HG03520 (cell line): ENCODE data around the gene MMP8.

Experiments
- ATAC-seq: cut with Tn5 transposase; IDR thresholded peaks from one replicate; pipeline ENCODE4 v1.9.1; 2021; ENCODE audit warnings: mild to moderate bottlenecking, moderate library complexity; ENCODE audit not compliant: unreplicated experiment

MMP8 gene

DNA sequence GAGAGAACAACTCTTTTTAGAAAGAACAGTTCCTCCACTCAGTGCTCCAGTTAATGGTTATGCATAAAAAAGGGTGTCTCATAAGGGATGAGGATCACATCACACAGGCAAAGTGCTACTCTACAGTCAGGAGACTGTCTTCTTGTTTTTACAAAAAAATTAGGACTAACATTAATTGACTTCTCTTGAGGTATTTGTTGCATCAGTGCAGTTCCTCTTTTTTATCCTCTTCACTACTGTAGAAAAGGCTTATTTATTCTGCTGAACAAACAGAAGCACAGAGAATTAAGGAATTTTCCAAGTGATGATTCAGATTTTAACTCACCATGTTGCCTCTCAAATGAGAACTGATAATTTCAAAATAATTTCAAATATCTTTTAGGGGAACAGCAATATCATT lies 1.9 kb downstream of the MMP8 start:
- no peak for ATAC-seq

DNA sequence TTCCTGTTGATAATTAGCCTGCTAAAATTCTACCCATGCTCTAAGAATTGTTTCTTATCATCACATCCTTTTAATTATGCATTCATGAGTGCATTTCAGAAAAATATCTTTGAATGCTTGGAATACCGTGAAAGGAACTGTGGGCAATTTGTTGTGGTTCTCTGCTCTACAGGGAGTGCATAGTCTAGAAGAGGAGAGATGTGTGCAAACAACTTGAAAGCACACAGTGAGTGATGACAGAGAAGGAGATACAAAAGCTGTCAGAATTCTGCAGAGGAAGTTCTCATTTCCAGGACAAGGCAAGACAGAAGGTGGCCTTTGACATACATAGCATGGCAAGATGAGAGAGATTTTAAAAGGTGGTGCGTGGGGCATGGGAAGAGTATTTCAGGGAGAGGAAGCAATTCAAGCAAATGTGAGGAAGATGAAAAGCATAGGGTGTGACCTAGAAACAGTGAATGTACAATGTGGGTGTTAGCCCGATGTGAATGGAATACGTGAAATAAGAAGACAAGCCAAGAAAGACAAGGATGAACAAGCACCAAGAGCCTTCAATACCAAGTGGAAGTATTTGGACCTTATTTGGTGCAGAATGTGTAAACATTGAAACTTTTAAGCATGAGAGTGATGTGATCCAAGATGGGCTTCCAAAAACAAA lies 5.0 kb downstream of the MMP8 start:
- ATAC-seq, result no peak

DNA sequence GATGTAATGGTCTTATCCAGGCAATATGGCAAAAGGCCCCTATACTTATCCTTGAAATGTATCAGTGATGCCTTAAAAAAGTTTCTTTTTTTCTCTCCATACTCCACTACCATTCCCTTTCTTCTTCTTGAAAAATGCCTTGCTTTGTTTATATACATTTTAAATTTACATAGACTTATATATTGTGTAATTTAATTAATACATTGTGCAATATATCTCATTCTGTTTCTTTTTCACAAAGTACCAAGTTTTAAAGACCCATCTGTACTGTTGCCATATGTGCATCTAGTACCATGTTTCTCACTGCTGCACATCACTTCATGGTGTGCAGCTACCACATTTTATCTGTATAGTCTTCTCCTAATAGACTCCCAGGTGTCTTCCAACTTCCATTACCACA lies 7.5 kb downstream of the MMP8 start:
- no peak for ATAC-seq

DNA sequence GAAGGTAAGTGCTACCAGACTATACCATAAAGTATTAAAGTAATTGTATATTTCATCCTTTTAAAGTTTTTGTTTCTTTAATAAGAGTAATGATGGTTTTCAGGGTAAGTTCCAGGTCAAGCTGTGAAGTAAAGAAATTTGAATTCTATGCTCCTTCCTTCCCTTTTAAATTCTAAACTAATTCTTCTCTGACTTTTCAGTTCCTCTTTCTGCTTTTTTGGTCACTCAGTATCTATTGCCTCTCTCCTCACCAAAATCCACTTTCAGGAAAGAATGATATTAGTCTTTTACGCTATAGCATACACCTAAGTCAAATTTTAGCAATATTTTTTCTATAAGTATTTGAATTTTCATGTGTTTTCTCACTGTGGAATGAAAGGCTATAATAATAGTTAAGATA lies 8.2 kb downstream of the MMP8 start:
- ATAC-seq, result peak; percentile 75

DNA sequence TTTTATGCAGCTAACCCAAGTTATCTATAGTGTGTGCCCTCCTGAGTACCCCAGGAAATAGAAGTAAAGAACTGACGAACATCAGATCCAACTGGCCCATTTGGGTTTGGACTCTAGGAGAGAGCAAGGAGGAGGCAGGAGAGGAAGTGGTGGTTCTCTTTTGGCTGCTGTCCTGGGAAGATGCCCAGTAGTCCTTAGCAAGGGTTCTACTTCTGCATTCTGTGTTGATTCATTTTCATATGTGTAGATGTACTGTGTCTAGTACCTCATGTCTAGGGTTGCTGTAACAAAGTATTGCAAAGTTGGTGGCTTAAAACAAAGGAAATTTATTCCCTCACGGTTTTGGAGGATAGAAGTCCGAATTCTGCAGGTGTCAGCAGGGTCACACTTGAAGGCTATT lies 12.6 kb downstream of the MMP8 start:
- no peak for ATAC-seq

DNA sequence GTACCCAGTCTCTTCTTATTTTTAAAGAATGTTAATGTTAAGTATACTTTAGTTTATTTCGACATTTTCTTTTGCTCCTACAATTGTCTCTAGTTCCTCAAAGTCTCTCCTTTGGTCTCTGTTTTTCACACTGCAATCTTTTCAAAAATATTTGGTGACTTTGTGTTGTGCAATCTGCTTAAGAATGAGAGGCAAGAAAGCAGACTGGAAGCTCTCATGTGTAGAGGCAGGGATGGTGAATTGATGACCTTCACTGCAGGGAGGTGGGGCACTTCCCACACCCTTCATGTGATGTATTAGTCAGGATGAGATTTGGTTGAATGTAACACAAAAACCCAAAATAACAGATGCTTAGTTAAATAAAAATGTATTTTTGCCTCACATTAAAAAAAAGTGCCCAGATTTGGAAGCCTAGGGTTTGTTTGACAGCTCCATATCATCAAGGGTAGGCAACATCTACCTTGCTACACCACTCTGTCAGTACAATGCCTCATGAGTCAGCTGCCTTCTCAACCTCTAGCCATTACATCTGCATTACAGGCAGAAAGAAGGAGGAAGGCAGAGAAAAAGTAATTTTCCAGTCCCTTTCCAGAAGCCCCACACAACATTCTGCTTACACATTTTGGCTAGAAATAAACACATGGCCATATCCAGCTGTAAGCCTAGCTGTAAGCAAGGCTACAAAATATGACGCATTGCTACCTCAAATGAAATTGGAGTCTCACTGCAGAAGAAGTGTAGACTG lies 15.4 kb downstream of the MMP8 start:
- ATAC-seq, result no peak

DNA sequence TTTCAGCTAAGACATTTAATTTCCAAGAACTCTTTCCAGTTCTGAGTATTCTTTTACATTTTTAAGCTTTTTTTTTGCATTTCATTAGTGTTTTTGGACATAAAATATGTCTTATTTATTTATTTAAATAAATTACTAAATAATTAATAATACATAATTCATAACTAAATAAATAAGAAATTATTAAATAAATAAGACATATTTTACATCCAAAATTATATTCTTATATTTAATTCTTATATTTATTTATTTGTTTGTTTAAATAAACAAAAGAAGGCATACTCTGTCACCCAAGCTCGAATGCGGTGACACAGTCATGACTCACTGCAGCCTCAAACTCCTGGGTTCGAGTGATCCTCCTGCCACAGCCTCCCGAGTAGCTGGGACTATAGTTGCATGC lies 16.1 kb downstream of the MMP8 start:
- no peak for ATAC-seq

DNA sequence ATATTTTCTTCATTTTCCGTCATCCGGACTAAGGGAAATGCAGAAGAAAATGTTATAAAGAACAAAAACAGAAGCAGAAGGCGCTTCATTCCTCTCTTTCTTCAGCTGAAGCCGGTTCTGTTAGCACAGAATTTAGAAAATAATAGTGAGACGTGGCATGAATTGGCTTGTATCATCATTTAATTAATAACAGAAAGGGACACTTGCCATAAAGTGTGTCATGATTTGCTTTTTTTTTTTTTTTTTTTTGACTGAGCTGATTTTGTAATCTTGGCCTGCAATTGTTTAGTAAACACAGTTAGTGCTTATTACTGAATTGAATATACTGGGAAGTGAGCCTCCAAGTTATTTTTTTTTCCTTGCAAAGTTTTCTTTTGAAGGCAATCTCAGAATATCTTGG lies 19.1 kb downstream of the MMP8 start, which contains the start of gene MMP27:
Gene MMP27 (minus strand): TSS at position 144 of the 400 bp plus-strand sequence. CDS start 55 bp downstream, at position 89.
- ATAC-seq, result no peak

DNA sequence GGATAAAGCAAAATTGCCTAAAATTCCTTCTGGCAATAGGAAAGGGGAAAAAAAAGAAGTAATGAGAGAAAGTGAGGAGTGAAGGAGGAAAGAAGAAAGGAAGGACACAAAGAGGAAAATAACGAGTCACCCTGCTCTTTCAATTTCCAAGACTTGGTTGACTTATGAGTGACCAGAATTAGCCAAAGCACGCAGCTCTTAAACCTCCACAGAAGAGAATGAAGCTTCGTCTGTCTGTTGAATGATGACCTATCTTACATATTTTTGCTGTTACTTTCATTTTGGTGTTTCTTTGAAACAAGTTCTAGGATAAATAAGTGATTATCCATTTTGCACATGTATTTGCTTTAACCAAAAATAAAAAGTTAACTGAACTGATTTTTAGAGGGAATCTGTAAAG lies 19.9 kb downstream of the MMP8 start:
- no peak for ATAC-seq

DNA sequence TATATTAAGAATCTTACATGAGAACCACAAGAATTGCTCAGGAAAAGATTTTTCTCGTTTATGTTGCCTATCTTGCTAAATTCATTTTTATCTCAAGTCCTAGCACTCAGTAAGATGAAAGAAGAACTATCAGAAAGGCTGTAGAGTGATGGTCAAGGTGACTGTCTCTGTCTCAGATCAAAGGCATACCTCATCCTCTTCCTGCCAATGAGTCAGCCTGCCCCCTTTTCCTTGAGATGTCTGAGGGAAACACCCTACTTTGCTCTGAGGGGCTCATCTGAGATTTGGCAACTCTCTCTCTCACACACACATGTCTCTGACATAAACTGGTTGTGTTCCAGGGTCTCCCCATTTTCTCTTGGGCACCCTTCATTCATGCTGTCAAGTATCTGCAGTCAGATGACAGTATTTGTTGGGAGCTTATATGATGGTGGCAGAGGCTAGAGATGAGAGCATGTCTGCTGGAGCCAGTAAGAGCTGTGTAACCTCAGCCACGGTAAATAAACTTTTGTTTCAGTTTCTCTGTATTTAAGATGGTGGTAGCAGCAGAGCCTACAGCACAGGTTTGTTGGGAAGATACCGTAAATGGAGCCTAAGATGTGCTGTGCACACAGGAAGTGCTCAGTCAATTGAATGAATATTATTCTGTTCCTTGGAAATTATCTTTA lies 20.8 kb downstream of the MMP8 start:
- ATAC-seq, result no peak

DNA sequence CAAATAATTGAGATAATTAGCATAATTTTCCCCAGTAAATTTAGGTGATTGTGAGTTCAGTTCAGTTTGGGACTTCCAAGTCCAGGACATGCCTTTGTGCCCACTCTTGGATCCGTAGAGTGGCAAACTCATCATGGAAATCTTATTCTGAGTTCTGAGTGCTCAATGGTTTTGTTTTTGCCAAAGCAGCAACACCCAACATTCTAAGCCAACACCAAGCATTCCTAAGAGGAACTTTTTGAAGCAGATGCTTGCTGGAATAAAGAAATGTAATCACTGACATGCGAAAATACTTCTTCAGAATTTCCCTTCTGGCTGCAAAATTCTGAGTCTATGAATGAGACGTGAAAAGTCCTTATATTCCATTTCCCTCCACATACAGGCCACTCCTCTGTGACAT lies 29.6 kb downstream of the MMP8 start:
- ATAC-seq, result no peak

DNA sequence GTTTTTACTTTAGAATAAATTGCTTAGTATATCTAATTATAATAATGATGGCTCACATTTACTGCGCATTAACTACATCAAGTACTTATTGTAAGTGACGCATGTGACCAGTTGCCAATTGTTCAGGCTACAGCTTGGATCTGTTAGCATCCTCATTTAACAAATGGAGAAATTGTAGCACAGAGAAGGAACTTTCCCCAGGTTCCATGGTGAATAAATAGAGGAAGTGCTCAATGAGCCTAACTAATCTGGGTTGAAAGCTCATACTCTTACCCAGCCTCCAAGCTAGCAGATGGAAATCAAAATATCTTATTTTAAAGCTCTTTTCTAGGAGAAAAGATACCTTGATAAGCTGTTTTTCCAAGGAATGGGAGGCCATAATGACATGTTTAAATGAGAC lies 39.0 kb downstream of the MMP8 start:
- no peak for ATAC-seq

DNA sequence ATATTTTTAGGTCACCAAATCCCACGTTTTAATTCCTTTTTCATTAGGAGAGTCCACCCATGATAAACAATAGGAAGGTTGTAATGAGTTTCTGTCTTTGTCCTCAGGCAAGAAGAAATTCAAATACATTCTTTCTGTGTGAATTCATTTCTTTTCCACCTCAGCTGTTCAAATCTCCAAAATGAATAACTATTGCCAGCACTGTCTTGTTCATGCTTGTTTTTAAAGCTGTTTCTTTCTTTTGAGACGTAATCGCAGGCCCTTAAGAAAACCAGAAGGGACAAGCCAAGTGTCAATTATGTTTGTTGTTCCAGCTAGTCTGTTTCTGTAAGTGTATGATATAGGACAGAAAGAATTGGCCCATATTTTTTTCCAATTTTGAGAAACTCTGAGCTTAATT lies 39.4 kb downstream of the MMP8 start:
- no peak for ATAC-seq

DNA sequence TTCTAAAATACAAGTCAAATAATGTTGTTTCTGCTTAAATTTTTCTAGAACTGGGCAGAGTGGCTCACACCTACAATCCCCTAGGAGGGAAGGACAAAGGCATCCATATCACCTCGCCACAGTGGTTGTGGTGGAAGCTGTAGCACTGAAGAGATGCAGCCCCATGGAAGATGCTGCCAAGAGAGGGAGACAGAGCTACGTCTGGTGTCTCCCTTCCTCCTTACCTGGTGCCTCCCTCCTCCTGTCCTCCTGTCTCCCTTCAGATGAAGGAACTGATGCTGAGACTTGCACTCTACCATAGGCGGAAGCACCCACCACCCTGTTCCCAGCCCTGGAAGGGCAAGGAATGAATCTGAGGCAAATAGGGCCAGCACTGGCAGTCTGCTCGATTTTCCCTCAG lies 41.5 kb downstream of the MMP8 start:
- no peak for ATAC-seq

DNA sequence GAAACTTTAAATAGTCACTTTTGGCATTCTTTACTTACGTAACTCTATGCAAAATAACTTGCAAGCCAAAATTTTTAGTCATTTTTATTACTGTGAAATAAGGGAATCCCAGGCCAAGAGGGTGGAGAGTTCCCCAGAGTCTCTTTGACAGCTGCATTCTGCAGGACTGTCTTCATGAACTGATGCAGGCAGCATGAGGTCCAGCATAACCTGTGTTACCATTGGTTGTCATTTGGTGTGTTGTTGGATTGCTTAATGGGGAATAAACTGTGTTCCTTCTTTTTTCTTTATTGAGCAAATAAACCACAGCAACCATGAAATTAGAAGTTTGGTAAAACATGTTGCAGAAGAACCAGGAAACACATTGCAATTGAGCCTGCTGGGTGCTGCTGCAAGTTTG lies 43.8 kb downstream of the MMP8 start:
- ATAC-seq, result no peak

DNA sequence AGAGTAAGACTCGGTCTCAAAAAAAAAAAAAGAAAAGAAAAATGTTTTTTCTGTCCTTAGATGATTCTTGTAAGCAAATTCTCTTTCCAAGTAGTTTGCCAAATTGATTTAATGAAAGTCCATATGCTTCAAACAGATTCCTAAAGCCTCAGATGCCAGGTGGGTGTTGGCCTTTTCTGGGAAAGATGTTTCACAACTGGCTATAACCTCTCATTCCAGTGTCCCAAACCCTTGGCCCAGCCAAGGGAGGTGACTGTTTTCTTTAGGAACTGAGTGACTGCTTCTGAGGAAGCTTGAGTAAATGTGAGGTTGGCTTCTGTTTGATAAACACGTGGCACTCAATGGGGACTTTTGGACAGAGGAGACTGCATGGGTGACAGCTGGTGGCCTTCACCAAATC lies 46.7 kb downstream of the MMP8 start:
- no peak for ATAC-seq

DNA sequence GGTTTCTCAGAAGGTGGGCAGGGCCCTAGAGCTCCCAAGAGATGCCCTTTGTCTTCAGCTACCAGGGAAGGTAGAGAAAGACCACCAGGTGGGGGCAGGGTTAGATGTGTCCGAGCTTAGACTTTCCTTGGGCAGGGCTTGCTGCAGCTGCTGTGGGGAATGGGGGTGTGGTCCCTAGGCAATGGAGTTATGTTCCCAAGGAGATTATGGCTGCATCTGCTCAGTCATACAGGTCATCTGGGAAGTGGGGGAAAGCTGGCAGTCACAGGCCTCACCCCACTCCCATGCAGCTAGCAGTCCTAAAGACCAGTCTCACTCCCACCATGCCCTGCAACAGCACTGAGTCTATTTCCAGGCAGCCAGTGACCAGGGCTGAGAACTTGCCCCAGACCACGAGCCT lies 48.7 kb downstream of the MMP8 start:
- no peak for ATAC-seq

DNA sequence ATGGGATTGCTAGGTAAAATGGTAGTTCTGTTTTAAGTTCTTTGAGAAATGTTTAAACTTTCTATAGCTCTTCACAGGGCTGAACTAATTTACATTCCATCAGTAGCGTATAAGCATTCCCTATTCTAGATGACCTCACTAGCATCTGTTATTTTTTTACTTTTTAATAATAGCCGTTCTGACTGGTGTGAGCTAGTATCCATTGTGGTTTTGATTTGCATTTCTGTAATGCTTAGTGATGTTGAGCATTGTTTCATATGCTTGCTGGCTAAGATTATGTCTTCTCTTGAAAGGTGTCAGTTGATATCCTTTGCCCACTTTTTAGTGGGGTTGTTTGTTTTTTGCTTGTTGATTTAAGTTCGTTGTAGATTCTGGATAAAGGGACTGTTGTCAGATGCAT lies 55.1 kb downstream of the MMP8 start:
- peak; percentile 76 for ATAC-seq

DNA sequence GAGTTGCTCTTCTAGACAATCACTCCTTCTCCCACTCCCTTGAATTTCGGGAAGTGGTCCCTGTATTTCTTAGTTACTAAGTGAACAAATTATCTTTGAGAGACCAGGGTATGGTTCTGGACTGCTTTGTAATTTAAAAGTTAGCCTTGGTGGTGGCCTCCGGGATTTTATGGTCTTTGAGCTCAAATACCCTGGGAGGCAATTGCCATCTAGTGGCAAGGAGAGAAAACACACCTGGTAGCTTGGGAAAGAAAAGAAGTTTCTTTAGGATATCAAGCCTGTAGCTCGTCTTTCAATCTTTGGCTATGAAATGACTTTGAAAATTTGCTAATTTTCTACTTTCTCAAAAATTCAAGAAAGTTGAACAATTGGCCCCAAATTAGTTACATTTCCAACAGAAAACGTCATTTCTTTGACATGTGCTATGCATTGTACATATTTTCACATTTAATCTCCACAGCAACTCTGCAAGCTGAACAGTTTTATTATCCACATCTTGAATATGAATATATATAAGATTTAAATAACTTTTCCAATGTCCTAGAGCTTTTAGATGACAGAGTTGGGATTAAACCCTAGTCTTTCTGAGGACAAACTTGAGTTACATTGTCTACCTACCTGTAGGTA lies 58.3 kb downstream of the MMP8 start:
- peak; percentile 36 for ATAC-seq

DNA sequence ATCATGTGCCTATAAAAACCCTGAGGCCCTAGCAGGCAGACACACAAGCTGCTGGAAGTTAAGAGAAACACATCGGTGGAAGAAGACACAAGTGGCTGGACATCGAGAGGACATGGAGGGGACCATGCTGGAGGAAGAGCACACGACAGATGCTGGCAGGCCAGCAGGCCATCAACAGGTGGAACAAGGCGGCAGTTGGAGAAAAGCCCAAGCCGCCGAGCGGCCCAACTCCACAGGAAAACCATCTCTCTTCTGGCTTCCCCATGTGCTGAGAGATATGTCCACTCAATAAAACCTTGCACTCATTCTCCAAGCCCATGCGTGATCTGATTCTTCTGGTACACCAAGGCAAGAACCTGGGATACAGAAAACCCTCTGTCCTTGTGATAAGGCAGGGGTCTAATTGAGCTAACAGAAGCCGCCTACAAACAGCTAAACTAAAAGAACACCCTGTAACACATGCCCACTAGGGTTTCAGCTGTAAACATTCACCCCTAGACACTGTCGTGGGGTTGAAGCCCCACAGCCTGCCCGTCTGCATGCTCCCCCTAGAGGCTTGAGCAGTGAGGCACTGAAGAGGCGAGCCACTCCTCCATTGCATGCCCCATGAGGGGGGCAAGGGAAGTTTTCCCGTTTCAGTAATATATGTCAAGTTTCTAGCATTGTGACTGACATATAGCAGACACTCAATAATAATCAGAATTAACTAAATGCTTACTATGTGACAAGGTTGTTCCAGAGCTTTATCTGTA lies 60.6 kb downstream of the MMP8 start:
- peak; percentile 68 for ATAC-seq

DNA sequence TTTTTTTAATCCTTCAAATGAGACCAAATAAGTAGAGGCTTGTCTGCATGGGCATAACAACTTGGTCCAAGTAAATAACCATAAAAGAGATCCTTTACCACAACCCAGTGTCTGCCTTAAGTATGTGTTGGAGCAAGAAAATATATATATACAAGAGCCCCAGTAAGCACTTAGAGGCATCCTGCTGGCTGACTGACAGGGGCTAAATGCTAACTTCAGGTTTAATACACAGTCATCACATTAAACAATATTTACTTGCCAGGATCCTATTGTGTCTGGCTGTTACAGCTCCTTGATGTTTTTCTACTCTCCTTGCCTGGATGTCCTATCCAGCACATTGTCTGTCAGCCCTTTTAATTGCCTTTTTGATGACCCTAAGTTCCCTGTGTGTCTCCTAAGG lies 62.1 kb downstream of the MMP8 start:
- ATAC-seq, result no peak
